Activated B cell treated with CpG ODN at 0.5 μM for 24 hours (primary cell): ENCODE data around the gene HEXD. TPM values are rescaled to one million over a fixed set of nuclear protein-coding genes. Genes with fewer than 3 reads are reported as not detected.

Experiments used
- ATAC-seq: fragments of 200-7000 bp; cut with Tn5 transposase; one replicate; pipeline ENCODE4 v1.10.0; 2021; ENCODE audit warnings: low read depth, mild to moderate bottlenecking, moderate library complexity
- CTCF ChIA-PET: fragments of 350-600 bp; sonication (Branson Sonifier 250); formaldehyde crosslinking; loops from one replicate; lab custom pipeline; 2021; ENCODE audit warnings: antibody characterized with exemption; lab: Charles Lee
- POLR2A ChIA-PET: fragments of 350-600 bp; sonication (Branson Sonifier 250); formaldehyde crosslinking; loops from one replicate; lab custom pipeline; 2021; ENCODE audit warnings: antibody characterized with exemption; lab: Charles Lee
- DNase-seq: peaks from one replicate; pipeline ENCODE4 v3.0.0; 2022
- H3K27ac Mint-ChIP-seq: one replicate; pipeline ENCODE4 v1.8.0; 2020; ENCODE audit warnings: mixed read lengths
- H3K27me3 Mint-ChIP-seq: one replicate; pipeline ENCODE4 v1.8.0; 2021; ENCODE audit warnings: mixed read lengths
- H3K36me3 Mint-ChIP-seq: one replicate; pipeline ENCODE4 v1.8.0; 2021; ENCODE audit warnings: low read depth, mixed read lengths
- H3K4me1 Mint-ChIP-seq: one replicate; pipeline ENCODE4 v1.8.0; 2021; ENCODE audit warnings: mixed read lengths
- H3K4me3 Mint-ChIP-seq: one replicate; pipeline ENCODE4 v1.8.0; 2020; ENCODE audit warnings: mild to moderate bottlenecking, mixed read lengths
- H3K9me3 Mint-ChIP-seq: one replicate; pipeline ENCODE4 v1.8.0; 2020; ENCODE audit warnings: mixed read lengths
- intact Hi-C: fragments of 100-400 bp; cut with micrococcal nuclease; formaldehyde crosslinking; loops from one replicate; pipeline ENCODE4 v1.15.1; 2024
- total RNA-seq: library from RNA; stranded (reverse); gene quantifications from 2 replicates; pipeline ENCODE4 v1.2.3, GENCODE V29; 2022
- TF ChIP-seq, protein P1 (sequence below): fragments of 200-600 bp; IDR thresholded peaks from one replicate; pipeline ENCODE4 v1.8.0; 2022; ENCODE audit warnings: antibody characterized with exemption, mild to moderate bottlenecking

Gene HEXD
- total RNA-seq, 1 donor from 2014 or later, result 88.8 TPM

DNA sequence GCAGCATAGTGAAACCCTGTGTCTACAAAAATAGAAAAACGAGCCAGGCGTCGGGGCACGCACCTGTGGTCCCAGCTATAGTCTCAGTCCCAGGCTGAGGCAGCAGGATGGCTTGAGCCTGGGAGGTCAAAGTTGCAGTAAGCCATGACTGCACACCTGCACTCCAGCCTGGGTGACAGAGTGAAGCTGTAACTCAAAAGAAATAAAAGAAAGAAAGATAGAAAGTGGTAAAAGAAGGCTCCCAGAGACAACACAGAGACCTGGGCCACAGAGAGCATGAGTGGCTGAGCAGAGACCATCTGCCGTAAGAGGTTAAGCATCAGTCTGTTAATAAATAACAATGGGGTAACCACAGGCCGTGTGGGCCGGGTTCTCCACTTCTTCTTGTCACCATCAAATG lies 15.3 kb upstream of the HEXD start:
- Mint-ChIP-seq H3K27ac (peak overlapping the region; percentile 15), H3K36me3 (peaks cover 37% of the 10 kb centered on the region), H3K9me3 (no peaks in the 10 kb centered on the region), H3K27me3 (no peaks in the 10 kb centered on the region), H3K4me3 (no peak overlapping the region), H3K4me1 (peaks cover 14% of the 10 kb centered on the region)
- TF ChIP-seq, protein P1, sequence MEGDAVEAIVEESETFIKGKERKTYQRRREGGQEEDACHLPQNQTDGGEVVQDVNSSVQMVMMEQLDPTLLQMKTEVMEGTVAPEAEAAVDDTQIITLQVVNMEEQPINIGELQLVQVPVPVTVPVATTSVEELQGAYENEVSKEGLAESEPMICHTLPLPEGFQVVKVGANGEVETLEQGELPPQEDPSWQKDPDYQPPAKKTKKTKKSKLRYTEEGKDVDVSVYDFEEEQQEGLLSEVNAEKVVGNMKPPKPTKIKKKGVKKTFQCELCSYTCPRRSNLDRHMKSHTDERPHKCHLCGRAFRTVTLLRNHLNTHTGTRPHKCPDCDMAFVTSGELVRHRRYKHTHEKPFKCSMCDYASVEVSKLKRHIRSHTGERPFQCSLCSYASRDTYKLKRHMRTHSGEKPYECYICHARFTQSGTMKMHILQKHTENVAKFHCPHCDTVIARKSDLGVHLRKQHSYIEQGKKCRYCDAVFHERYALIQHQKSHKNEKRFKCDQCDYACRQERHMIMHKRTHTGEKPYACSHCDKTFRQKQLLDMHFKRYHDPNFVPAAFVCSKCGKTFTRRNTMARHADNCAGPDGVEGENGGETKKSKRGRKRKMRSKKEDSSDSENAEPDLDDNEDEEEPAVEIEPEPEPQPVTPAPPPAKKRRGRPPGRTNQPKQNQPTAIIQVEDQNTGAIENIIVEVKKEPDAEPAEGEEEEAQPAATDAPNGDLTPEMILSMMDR, result no peak
- POLR2A ChIA-PET, result no interaction called here
- ATAC-seq, result peak; percentile 40
- no peak for DNase-seq
- CTCF ChIA-PET, result no interaction called here
- intact Hi-C loops, result no loop called here

DNA sequence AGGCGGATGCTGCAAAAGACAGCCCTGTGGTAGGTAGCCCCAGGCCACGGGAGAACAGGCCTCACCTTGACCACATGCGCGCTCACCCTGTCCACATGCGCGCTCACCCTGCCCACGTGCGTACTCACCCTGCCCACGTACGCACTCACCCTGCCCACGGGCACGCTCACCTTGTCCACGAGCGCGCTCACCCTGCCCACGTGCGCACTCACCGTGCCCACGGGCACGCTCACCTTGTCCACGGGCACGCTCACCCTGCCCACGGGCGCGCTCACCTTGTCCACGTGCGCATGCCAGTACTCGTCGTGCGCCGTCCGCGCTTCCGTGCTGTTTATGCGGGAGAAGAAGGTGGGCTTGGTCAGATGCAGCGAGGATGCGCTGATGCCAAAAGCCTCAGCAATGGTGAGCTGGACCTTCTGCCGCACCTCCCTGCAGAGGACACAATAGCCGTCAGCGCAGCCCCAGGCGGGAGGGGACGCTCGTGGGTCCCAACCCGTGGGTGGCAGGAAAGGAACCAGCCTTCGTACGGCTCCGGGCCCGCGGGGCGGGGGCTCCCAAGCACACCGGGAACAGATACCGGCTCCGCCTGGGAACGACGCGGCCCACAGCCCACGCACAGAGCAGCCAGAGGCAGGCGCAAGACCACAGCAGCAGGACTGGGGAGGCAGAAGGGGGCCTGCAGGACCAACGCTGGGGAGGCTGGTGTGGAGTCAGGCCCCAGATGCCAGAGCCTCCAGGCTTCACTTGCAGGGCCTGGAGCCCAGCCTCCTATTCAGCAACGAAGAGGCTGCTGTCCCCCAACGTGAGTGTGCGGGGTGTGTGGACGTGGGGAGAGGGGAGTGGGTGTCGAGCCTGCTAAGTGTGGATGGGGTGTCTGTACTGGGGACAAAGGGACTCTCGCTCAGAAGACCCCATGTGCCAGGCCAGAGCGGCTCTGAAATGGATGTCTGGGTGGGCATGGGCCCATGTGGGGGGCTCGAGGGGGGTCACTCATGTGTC lies 14.2 kb upstream of the HEXD start:
- DNase-seq (no peak), ATAC-seq (no peak)
- Mint-ChIP-seq H3K9me3 (no peaks in the 10 kb centered on the region), H3K36me3 (peaks cover 43% of the 10 kb centered on the region), H3K4me3 (no peak overlapping the region), H3K4me1 (peaks cover 21% of the 10 kb centered on the region), H3K27me3 (no peaks in the 10 kb centered on the region), H3K27ac (no peak overlapping the region)
- ChIA-PET POLR2A (no interaction called here), CTCF (no interaction called here)
- TF ChIP-seq, protein P1, result no peak
- intact Hi-C loops, result no loop called here

DNA sequence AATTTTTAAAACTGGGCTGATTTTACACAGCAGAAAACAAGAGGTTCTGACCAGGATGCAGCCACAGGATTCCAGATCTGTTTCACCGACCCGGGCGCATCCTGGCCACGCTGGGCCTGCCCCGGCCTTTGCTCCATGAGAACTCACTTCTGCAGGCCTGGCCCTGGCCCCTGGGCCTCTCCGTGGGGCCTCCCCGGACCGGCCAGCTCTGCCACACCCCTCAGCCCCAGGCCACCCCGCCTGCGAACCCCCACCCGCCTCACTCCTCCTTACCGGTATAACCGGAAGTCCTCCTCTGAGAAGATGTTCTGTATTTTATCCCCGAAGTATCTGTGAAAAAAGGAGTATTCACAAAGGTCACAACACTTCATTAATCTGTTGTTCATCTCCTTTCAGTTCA lies 13.1 kb upstream of the HEXD start:
- intact Hi-C loops, result no loop called here
- H3K9me3 Mint-ChIP-seq, result no peaks in the 10 kb centered on the region
- H3K27ac Mint-ChIP-seq, result no peak overlapping the region
- DNase-seq (no peak), ATAC-seq (no peak)
- ChIA-PET CTCF (interaction anchor here (0.6 kb wide), 1 partner anchor 31 kb away, joined by 3 read pairs; no protein-coding TSS in a partner anchor), POLR2A (interaction anchor here (0.6 kb wide), 1 partner anchor 92 kb away, joined by 4 read pairs; no protein-coding TSS in a partner anchor)
- peaks cover 21% of the 10 kb centered on the region for H3K4me1 Mint-ChIP-seq
- H3K36me3 Mint-ChIP-seq, result peaks cover 51% of the 10 kb centered on the region
- no peak overlapping the region for H3K4me3 Mint-ChIP-seq
- TF ChIP-seq, protein P1, result no peak
- H3K27me3 Mint-ChIP-seq, result no peaks in the 10 kb centered on the region

DNA sequence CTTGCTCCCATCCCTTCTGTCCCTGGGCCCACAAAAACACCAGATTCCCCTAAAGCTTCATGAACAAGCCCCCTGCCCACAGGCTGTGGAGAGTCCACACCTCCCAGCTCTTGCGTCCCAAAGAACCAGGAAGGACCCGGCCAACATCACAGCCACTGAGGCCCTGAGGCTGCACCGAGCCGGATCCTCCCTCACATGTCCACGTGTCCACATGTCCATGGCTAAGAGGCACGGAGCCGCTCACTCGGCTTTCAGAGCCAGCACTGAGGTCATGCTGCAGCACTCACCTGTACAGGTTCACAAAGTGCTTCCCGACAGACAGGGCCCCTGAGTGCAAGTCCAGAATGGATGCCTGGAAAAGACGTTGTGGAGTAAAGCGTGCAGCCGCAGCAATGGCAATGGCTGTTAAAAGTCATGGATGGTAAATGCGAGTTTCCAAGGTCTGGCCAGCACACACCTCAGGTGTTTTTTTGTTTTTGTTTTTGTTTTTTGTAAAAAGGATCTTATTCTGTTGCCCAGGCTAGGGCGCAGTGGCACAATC lies 11.9 kb upstream of the HEXD start:
- intact Hi-C loops, result no loop called here
- H3K36me3 Mint-ChIP-seq, result peaks cover 48% of the 10 kb centered on the region
- no peak overlapping the region for H3K4me3 Mint-ChIP-seq
- DNase-seq (no peak), ATAC-seq (no peak)
- H3K4me1 Mint-ChIP-seq, result peaks cover 16% of the 10 kb centered on the region
- H3K27me3 Mint-ChIP-seq, result no peaks in the 10 kb centered on the region
- ChIA-PET CTCF (no interaction called here), POLR2A (no interaction called here)
- H3K27ac Mint-ChIP-seq, result no peak overlapping the region
- H3K9me3 Mint-ChIP-seq, result no peaks in the 10 kb centered on the region
- TF ChIP-seq, protein P1, result no peak

DNA sequence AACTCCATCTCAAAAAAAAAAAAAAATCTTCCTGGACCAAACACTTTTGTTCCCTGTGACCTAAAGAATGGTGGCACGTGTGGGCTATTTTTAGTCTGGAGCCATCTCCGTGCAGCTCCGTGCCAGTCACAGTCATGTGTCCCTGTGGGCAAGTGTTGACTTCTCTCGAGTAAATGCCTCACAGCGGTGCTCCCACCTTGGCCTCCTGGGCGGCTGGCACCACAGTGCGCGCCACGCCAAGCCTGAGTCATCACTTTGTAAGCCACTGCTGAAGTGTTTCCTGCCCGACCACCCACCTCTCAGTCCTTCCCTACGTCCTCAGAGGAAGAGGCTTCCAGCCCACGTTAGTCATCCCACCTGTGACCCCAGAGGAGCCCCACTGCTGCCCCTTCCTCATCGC lies 10.9 kb upstream of the HEXD start:
- no peak overlapping the region for H3K4me3 Mint-ChIP-seq
- DNase-seq (no peak), ATAC-seq (no peak)
- intact Hi-C loops, result no loop called here
- CTCF ChIA-PET, result no interaction called here
- POLR2A ChIA-PET, result no interaction called here
- H3K27me3 Mint-ChIP-seq, result no peaks in the 10 kb centered on the region
- H3K27ac Mint-ChIP-seq, result no peak overlapping the region
- TF ChIP-seq, protein P1, result no peak
- H3K9me3 Mint-ChIP-seq, result no peaks in the 10 kb centered on the region
- peaks cover 14% of the 10 kb centered on the region for H3K4me1 Mint-ChIP-seq
- H3K36me3 Mint-ChIP-seq, result peaks cover 47% of the 10 kb centered on the region
